Activated T-helper 9 cell treated with anti-CD3 and anti-CD28 coated beads, Interleukin-2, amount 50 U/mL, for 16 hours (primary cell): Measurements from ENCODE around the gene CCN6.
"Not testable (repeated sequence)": the region's sequence is repeated elsewhere in the genome, so short reads cannot be mapped to it uniquely, and the experiment has no call there.

Experiments
- DNase-seq: peaks from one replicate; pipeline ENCODE4 v3.0.0-alpha.2; 2020; ENCODE audit warnings: low read depth

Gene CCN6

DNA sequence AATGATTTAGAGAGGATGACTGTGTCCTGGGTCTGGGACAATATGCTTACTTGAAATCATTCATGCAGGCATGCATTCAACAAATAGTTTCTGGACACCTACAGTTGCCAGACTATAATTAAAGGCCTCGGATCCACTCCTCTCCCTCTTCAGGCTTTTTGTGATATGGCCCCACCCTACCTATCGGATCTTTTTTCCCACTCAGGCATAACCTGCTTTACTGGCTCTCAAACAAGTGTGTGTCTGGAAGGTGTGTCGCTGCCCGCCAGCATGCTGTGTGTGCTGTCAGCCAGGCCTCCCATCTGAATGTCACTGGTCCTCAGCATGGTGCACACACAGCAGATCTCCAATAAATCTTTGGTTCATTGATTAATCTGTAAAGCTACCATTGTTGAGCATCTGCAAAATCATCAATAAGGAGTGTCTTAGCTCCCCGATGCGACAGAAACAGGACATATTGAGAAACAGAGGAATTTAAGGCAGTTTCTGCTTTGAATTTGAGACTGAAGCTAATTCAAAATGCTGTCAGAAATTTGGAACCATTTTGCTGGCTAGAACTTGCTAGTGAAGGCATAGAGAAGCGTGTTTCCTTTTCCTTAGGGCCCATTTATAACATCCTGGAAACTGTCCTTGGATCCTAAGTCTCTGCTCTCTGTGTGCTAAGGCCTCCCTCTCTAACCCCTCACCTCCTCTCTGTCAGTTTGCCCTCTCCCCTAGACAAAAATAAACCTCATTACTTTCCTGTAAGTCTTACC lies 23.5 kb upstream of the CCN6 start:
- DNase-seq, result no peak

- no peak for DNase-seq
Measured at GRCh38 chr6:112030961-112031660, 22.8 kb upstream of the CCN6 start.

GRCh38 chr6:112031960-112032359 lies 21.9 kb upstream of the CCN6 start:
- DNase-seq, result no peak

GRCh38 chr6:112032728-112033127 lies 21.2 kb upstream of the CCN6 start:
- no peak for DNase-seq

- DNase-seq, result no peak
Measured at GRCh38 chr6:112033791-112034615, 19.9 kb upstream of the CCN6 start.

- no peak for DNase-seq
Measured at GRCh38 chr6:112034616-112034995, 19.3 kb upstream of the CCN6 start.

- DNase-seq, result no peak
Measured at GRCh38 chr6:112036088-112036637, 17.7 kb upstream of the CCN6 start.

- DNase-seq, result no peak
Measured at GRCh38 chr6:112037783-112038216, 16.1 kb upstream of the CCN6 start.

- no peak for DNase-seq
Measured at GRCh38 chr6:112038268-112038667, 15.6 kb upstream of the CCN6 start.

DNA sequence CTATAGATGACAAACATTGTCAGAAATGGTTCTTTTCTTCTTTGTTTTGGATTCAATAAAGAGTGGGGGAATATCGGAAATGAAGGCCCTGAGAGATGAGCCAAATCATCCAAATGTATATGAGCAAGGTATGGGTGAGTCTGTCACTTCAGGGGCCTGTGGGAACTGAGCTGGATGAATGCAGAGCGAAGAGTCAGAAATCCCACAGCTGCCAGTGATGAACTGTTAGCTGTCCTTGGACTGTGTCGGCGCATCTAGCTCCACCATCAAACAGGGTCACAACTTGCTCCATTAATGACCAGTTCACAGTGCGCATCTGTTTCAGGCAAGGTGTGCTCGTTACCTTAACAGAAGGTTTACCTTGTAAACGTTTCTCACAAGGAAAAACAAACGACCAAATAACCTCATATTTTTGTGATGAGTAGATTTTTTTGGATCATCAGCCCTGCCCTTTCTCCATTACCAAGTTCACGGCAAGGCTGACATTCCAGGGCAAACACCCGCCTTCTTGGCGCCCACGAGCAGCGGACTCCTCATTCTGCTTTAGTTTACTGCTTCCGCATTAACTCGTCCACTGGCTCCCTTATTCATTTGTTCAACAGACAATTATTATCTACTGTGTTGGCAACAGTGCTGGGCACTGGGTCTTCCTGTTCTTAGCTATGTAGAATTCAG lies 15.0 kb upstream of the CCN6 start:
- no peak for DNase-seq

GRCh38 chr6:112039431-112039770 lies 14.5 kb upstream of the CCN6 start:
- DNase-seq, result no peak

DNA sequence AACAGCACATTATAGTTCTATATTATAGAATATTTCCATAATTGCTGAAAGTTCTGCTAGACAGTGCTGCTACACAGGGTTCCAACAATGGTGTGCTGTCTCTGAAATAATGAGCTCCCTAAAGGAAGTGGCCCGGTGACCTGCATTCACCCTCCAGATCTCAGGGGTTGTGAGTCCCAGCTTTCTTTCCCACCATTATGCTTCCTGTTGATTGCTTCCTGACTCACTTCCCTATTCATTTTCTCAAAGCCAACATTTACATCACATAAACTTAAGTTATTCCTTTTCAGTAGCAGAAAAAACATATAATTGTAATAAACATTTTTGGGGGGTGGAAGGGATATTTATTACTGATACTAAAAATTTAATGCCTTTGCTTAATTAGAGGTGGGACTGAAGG lies 12.9 kb upstream of the CCN6 start:
- DNase-seq, result no peak

- no peak for DNase-seq
Measured at GRCh38 chr6:112041535-112041934, 12.4 kb upstream of the CCN6 start.

GRCh38 chr6:112043032-112044007 lies 10.6 kb upstream of the CCN6 start:
- DNase-seq, result peak; percentile 85

- no peak for DNase-seq
Measured at GRCh38 chr6:112044196-112044595, 9.7 kb upstream of the CCN6 start.

DNA sequence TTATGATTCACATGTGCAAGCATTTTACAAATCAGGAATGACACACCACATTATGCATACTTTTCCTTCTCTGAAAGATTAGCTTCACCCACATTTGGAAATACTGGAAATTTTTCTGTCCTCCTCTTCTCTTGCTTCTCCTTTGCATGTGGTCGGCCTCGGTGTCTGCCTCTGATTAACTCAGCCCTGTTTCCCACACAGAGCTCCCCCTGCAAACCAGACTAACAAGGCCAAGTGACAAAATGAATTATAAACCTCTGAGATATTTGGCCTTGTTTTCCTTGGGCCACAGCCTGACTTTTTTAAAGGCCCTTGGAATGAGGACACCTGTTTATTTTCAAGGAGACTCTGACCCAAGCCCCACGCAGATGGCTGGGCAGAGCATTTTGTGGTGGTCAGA lies 9.0 kb upstream of the CCN6 start:
- DNase-seq, result no peak

- not testable (repeated sequence) for DNase-seq
Measured at GRCh38 chr6:112047523-112047922, 6.4 kb upstream of the CCN6 start.

DNA sequence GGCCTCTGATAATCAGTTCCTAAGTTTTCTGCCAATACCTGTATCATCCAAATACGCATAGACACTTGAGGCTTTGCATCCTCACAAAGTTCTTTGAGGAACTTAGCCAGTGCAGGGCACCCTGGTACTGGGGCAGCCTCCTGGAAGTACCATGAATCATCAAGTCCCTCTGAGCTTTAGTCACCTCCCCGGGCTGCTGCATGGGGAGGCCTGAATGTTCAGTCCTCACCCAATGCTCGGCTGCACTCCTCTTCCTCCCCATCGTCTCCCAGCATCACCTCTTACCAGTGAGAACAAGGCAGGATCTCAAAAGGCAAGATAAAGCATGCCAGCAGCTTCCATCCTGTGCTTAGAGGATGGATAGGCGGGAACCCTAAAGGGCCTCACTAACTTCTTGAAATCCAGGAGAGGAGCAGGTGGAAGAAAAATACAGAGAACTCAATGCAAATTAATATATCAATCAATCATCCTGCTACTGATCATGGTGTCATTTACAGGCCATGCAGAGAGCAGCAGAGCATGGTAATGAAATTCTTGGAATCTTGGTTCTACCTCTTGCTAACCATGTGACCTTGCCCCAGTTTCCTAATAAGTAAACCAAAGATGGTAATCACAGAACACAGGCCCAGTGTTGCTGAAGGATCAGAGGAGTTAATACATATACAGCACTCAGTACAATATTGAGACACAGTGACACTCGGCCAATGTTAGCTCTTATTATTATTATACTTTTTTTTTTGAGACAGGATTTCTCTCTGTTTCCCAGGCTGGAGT lies 4.7 kb upstream of the CCN6 start:
- no peak for DNase-seq

GRCh38 chr6:112049996-112050395 lies 3.9 kb upstream of the CCN6 start:
- DNase-seq, result no peak

GRCh38 chr6:112050429-112050828 lies 3.5 kb upstream of the CCN6 start:
- no peak for DNase-seq
